Measurements from ENCODE around the gene PRPF6. TPM values are rescaled to one million over a fixed set of nuclear protein-coding genes. Genes with fewer than 3 reads are reported as not detected.

Gene PRPF6
- total RNA-seq, 2 experiments from 2014 or later = 45.1 to 73.7 TPM

DNA sequence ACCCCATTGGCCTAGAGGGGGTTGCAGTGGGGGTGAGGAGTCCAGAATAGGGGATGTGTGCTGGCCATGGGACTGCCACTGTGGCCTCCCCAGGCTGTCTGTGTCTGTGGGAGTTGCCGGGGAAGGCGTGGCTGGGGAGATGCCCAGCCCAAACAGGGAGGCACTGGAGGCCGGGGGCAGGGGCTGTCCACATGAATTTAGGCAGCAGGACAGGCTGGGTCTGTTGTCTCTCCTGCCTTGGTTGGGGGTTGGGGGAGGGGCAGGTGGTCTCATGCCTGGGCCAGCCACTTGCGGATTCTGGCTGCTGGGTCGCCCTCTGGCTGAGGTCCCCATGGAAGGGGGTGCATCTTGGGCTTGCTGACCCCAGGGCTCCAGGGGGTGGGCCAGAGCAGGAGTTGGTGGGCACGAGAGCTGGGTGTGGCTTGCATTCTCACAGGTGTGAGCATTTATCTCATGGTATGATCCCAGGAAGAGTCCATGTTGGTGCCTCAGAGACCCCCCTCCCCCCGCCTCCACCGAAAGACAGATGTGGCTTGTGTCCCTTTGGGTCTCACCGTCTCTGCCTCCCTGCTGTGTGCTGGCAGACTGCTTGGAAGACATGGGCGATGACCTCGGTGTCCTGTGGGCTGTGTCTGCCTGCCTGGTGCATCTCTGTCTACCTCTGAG, 64.5 kb downstream of the PRPF6 start:
- H3K4me2 ChIP-seq (ENCODE audit: low read length) = no peak overlapping the region
- no peaks in the 10 kb centered on the region for H3K9me2 ChIP-seq (ENCODE audit: insufficient read depth, low read length)
- no peaks in the 10 kb centered on the region for H3K79me2 ChIP-seq (ENCODE audit: insufficient read depth, low read depth, low read length)
- H3K9me3 ChIP-seq (ENCODE audit: low read length) = no peaks in the 10 kb centered on the region
- intact Hi-C loops (cut with micrococcal nuclease; ENCODE audit: unreplicated experiment) = no loop called here
- no peaks in the 10 kb centered on the region for H4K20me1 ChIP-seq (ENCODE audit: insufficient read depth, low read length)
- CTCF ChIA-PET (ENCODE audit: unreplicated experiment) = interaction anchor here (0.5 kb wide), 1 partner anchor 15 kb away, joined by 6 read pairs; no protein-coding TSS in a partner anchor
- no peak for TF ChIP-seq EZH2phosphoT487 (IDR thresholded peaks at IDR 0.05; ENCODE audit: borderline replicate concordance, low read depth, low read length)
- TF ChIP-seq, protein P1, sequence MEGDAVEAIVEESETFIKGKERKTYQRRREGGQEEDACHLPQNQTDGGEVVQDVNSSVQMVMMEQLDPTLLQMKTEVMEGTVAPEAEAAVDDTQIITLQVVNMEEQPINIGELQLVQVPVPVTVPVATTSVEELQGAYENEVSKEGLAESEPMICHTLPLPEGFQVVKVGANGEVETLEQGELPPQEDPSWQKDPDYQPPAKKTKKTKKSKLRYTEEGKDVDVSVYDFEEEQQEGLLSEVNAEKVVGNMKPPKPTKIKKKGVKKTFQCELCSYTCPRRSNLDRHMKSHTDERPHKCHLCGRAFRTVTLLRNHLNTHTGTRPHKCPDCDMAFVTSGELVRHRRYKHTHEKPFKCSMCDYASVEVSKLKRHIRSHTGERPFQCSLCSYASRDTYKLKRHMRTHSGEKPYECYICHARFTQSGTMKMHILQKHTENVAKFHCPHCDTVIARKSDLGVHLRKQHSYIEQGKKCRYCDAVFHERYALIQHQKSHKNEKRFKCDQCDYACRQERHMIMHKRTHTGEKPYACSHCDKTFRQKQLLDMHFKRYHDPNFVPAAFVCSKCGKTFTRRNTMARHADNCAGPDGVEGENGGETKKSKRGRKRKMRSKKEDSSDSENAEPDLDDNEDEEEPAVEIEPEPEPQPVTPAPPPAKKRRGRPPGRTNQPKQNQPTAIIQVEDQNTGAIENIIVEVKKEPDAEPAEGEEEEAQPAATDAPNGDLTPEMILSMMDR (conservative IDR thresholded peaks at IDR 0.05; ENCODE audit: low read length) = no peak
- H3K4me1 ChIP-seq (ENCODE audit: insufficient read depth, low read length, poor library complexity, severe bottlenecking) = peaks cover 13% of the 10 kb centered on the region
- POLR2A ChIA-PET = no interaction called here
- H3K4me3 ChIP-seq (ENCODE audit: low read depth, low read length, poor library complexity, severe bottlenecking) = no peak overlapping the region
- DNase-seq (ENCODE audit: low spot score) = no peak
- H3K27ac ChIP-seq (ENCODE audit: low read depth, low read length, poor library complexity, severe bottlenecking) = no peak overlapping the region
- H3K36me3 ChIP-seq (ENCODE audit: insufficient read depth, low read length) = no peaks in the 10 kb centered on the region
- no TSS peak for BruUV-seq (replicated peaks)
- no peak overlapping the region for H2AFZ ChIP-seq (ENCODE audit: low read length)

DNA sequence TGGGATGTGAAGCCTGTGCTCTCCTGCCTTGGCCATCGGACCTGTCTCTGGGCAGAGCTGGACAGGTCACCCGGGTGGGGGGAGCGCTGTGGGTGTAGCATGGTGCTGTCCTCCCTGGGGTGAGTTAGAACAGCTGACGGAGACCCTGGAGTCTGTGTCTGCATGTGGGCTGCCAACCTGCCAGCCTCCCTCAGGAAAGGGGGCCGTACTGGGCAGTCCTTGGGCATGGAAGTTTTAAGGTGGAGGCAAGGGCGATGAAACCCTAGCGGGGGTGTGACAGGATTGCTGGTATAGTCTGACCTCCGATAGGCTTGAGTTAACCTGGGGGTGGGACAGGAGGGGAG, 66.1 kb downstream of the PRPF6 start:
- H4K20me1 ChIP-seq (ENCODE audit: insufficient read depth, low read length) = no peaks in the 10 kb centered on the region
- DNase-seq (ENCODE audit: low spot score) = no peak
- H2AFZ ChIP-seq (ENCODE audit: low read length) = no peak overlapping the region
- H3K27ac ChIP-seq (ENCODE audit: low read depth, low read length, poor library complexity, severe bottlenecking) = no peak overlapping the region
- H3K9me3 ChIP-seq (ENCODE audit: low read length) = no peaks in the 10 kb centered on the region
- H3K36me3 ChIP-seq (ENCODE audit: insufficient read depth, low read length) = no peaks in the 10 kb centered on the region
- ChIA-PET CTCF (ENCODE audit: unreplicated experiment) (no interaction called here), POLR2A (no interaction called here)
- H3K4me3 ChIP-seq (ENCODE audit: low read depth, low read length, poor library complexity, severe bottlenecking) = no peak overlapping the region
- peaks cover 5% of the 10 kb centered on the region for H3K4me1 ChIP-seq (ENCODE audit: insufficient read depth, low read length, poor library complexity, severe bottlenecking)
- BruUV-seq (replicated peaks) = no TSS peak
- intact Hi-C loops (cut with micrococcal nuclease; ENCODE audit: unreplicated experiment) = no loop called here
- no peaks in the 10 kb centered on the region for H3K79me2 ChIP-seq (ENCODE audit: insufficient read depth, low read depth, low read length)
- TF ChIP-seq EZH2phosphoT487 (IDR thresholded peaks at IDR 0.05; ENCODE audit: borderline replicate concordance, low read depth, low read length) = no peak
- TF ChIP-seq, protein P1 (conservative IDR thresholded peaks at IDR 0.05; ENCODE audit: low read length) = no peak
- no peaks in the 10 kb centered on the region for H3K9me2 ChIP-seq (ENCODE audit: insufficient read depth, low read length)
- H3K4me2 ChIP-seq (ENCODE audit: low read length) = no peak overlapping the region

DNA sequence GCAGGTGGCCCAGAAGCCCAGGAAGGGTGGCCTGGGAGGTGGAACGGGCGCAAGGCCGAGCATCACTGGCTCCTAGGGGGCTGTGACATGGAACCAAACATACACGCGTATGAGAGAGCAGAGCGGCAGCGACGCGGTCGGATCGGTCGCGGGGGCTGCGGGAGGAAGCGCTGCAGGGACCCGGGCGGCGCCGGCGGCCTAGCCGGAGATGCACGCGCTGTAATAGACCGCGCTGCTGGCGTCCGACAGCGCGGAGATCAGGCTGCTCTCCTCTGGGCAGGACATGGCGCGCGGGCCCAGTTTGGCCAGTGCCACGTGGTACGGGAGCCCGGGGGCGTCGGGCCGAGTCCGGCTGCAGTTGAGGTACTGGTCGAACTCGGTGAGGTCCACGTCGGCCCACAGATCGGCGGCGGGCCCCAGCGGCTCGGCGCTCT, 67.1 kb downstream of the PRPF6 start:
- H3K27ac ChIP-seq (ENCODE audit: low read depth, low read length, poor library complexity, severe bottlenecking) = no peak overlapping the region
- no peaks in the 10 kb centered on the region for H3K79me2 ChIP-seq (ENCODE audit: insufficient read depth, low read depth, low read length)
- no peaks in the 10 kb centered on the region for H3K4me1 ChIP-seq (ENCODE audit: insufficient read depth, low read length, poor library complexity, severe bottlenecking)
- ChIA-PET CTCF (ENCODE audit: unreplicated experiment) (no interaction called here), POLR2A (interaction anchor here (0.5 to 0.6 kb wide), 2 partner anchors 47 to 77 kb away, joined by 3 read pairs; no protein-coding TSS in a partner anchor)
- H3K36me3 ChIP-seq (ENCODE audit: insufficient read depth, low read length) = no peaks in the 10 kb centered on the region
- TF ChIP-seq, protein P1 (conservative IDR thresholded peaks at IDR 0.05; ENCODE audit: low read length) = no peak
- no peak for TF ChIP-seq EZH2phosphoT487 (IDR thresholded peaks at IDR 0.05; ENCODE audit: borderline replicate concordance, low read depth, low read length)
- no peaks in the 10 kb centered on the region for H3K9me2 ChIP-seq (ENCODE audit: insufficient read depth, low read length)
- no peak for DNase-seq (ENCODE audit: low spot score)
- H3K9me3 ChIP-seq (ENCODE audit: low read length) = no peaks in the 10 kb centered on the region
- no TSS peak for BruUV-seq (replicated peaks)
- no peak overlapping the region for H3K4me2 ChIP-seq (ENCODE audit: low read length)
- intact Hi-C loops (cut with micrococcal nuclease; ENCODE audit: unreplicated experiment) = no loop called here
- H2AFZ ChIP-seq (ENCODE audit: low read length) = no peak overlapping the region
- H4K20me1 ChIP-seq (ENCODE audit: insufficient read depth, low read length) = no peaks in the 10 kb centered on the region
- no peak overlapping the region for H3K4me3 ChIP-seq (ENCODE audit: low read depth, low read length, poor library complexity, severe bottlenecking)
